RWPE2 (cell line): ENCODE results near the gene KIFC1.

Experiments used
- ATAC-seq: fragments of 200-7000 bp; cut with Tn5 transposase; 3 replicates; pipeline ENCODE4 v1.9.1; 2021; ENCODE audit warnings: low read depth
- DNase-seq: peaks from one replicate; pipeline ENCODE4 v3.0.0-alpha.2; 2020; ENCODE audit warnings: low spot score
- H3K27ac ChIP-seq: fragments of 450-650 bp; 2 replicates; pipeline ENCODE4 v1.5.1; 2017; ENCODE audit warnings: mild to moderate bottlenecking; ENCODE audit not compliant: poor library complexity, severe bottlenecking
- H3K27me3 ChIP-seq: fragments of 250-450 bp; sonication (Bioruptor Pico); 2 replicates; pipeline ENCODE4 v1.5.1; 2021; ENCODE audit warnings: mild to moderate bottlenecking, moderate library complexity; ENCODE audit not compliant: insufficient read depth, poor library complexity, severe bottlenecking
- H3K36me3 ChIP-seq: fragments of 250-450 bp; sonication (Bioruptor Pico); 2 replicates; pipeline ENCODE4 v1.5.1; 2020; ENCODE audit warnings: low read depth, mild to moderate bottlenecking, moderate library complexity
- H3K4me1 ChIP-seq: fragments of 250-450 bp; sonication (Bioruptor Pico); 2 replicates; pipeline ENCODE4 v1.5.1; 2021; ENCODE audit warnings: mild to moderate bottlenecking, moderate library complexity; ENCODE audit not compliant: insufficient read depth, poor library complexity, severe bottlenecking
- H3K4me3 ChIP-seq: fragments of 250-450 bp; sonication (Bioruptor Pico); 2 replicates; pipeline ENCODE4 v1.5.1; 2021; ENCODE audit warnings: mild to moderate bottlenecking, moderate library complexity; ENCODE audit not compliant: severe bottlenecking
- H3K9me3 ChIP-seq: fragments of 250-450 bp; sonication (Bioruptor Pico); 2 replicates; pipeline ENCODE4 v1.5.1; 2021; ENCODE audit warnings: mild to moderate bottlenecking, moderate library complexity; ENCODE audit not compliant: severe bottlenecking
- CTCF ChIP-seq: fragments of 450-650 bp; IDR thresholded peaks from one replicate; pipeline ENCODE4 v1.5.1; 2017; ENCODE audit warnings: mild to moderate bottlenecking, moderate library complexity; ENCODE audit not compliant: poor library complexity, severe bottlenecking

The KIFC1 gene

GRCh38 chr6:33438978-33439594 lies 47.5 kb downstream of the KIFC1 start:
- no peaks in the 10 kb centered on the region for H3K27me3 ChIP-seq
- no peak overlapping the region for H3K4me3 ChIP-seq
- TF ChIP-seq CTCF = no peak
- DNase-seq (no peak), ATAC-seq (no peak)
- no peaks in the 10 kb centered on the region for H3K4me1 ChIP-seq
- H3K36me3 ChIP-seq = peaks cover 31% of the 10 kb centered on the region
- H3K27ac ChIP-seq = no peak overlapping the region
- H3K9me3 ChIP-seq = no peaks in the 10 kb centered on the region

GRCh38 chr6:33439956-33440648 lies 48.5 kb downstream of the KIFC1 start:
- Histone ChIP-seq H3K4me1 (no peaks in the 10 kb centered on the region), H3K9me3 (no peaks in the 10 kb centered on the region), H3K4me3 (no peak overlapping the region), H3K36me3 (peaks cover 36% of the 10 kb centered on the region), H3K27me3 (no peaks in the 10 kb centered on the region), H3K27ac (no peak overlapping the region)
- no peak for TF ChIP-seq CTCF
- DNase-seq (no peak), ATAC-seq (peak; percentile 28; the same call in 1 of the 3 replicates)

- DNase-seq (no peak), ATAC-seq (no peak)
- Histone ChIP-seq H3K27ac (no peak overlapping the region), H3K9me3 (no peaks in the 10 kb centered on the region), H3K27me3 (no peaks in the 10 kb centered on the region), H3K4me3 (no peak overlapping the region), H3K36me3 (peaks cover 32% of the 10 kb centered on the region), H3K4me1 (no peaks in the 10 kb centered on the region)
- TF ChIP-seq CTCF = no peak
These were observed 49.2 kb downstream of the KIFC1 start for GRCh38 chr6:33440649-33441309.

GRCh38 chr6:33441457-33441856 lies 49.8 kb downstream of the KIFC1 start:
- Histone ChIP-seq H3K9me3 (no peaks in the 10 kb centered on the region), H3K27me3 (no peaks in the 10 kb centered on the region), H3K36me3 (peaks cover 28% of the 10 kb centered on the region), H3K27ac (no peak overlapping the region), H3K4me3 (no peak overlapping the region), H3K4me1 (no peaks in the 10 kb centered on the region)
- no peak for TF ChIP-seq CTCF
- DNase-seq (no peak), ATAC-seq (no peak)

- peaks cover 25% of the 10 kb centered on the region for H3K36me3 ChIP-seq
- TF ChIP-seq CTCF = no peak
- no peak for ATAC-seq
These were observed 50.7 kb downstream of the KIFC1 start for GRCh38 chr6:33442283-33442682.

More at GRCh38 chr6:33442283-33442682, 50.7 kb downstream of the KIFC1 start:
- H3K4me3 ChIP-seq = no peak overlapping the region
- no peaks in the 10 kb centered on the region for H3K4me1 ChIP-seq
- H3K27me3 ChIP-seq = no peaks in the 10 kb centered on the region
- DNase-seq = no peak
- no peaks in the 10 kb centered on the region for H3K9me3 ChIP-seq
- H3K27ac ChIP-seq = no peak overlapping the region
